HG02571 (cell line): ENCODE results near the gene INTS7.
"Not testable (repeated sequence)": the region's sequence is repeated elsewhere in the genome, so short reads cannot be mapped to it uniquely, and the experiment has no call there.

Experiments
- ATAC-seq: cut with Tn5 transposase; IDR thresholded peaks from one replicate; pipeline ENCODE4 v1.9.1; 2021; ENCODE audit warnings: mild to moderate bottlenecking, moderate library complexity; ENCODE audit not compliant: unreplicated experiment

INTS7 gene

GRCh38 chr1:211938561-211938997, 96.8 kb downstream of the INTS7 start:
- no peak for ATAC-seq

DNA sequence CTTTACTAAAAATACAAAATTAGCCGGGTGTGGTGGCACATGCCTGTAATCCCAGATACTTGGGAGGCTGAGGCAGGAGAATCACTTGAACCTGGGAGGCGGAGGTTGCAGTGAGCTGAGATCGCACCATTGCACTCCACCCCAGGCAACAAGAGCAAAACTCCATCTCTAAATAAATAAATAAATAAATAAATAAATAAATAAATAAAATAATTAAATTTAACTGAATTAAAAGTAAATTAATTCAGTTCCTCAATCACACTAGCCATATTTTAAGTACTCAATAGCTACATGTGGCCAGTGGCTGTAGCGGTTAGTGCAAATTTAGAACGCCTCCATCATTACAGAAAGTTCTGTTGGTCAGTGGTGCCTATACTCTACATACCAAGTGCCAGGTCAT, 97.9 kb downstream of the INTS7 start:
- ATAC-seq = not testable (repeated sequence)

DNA sequence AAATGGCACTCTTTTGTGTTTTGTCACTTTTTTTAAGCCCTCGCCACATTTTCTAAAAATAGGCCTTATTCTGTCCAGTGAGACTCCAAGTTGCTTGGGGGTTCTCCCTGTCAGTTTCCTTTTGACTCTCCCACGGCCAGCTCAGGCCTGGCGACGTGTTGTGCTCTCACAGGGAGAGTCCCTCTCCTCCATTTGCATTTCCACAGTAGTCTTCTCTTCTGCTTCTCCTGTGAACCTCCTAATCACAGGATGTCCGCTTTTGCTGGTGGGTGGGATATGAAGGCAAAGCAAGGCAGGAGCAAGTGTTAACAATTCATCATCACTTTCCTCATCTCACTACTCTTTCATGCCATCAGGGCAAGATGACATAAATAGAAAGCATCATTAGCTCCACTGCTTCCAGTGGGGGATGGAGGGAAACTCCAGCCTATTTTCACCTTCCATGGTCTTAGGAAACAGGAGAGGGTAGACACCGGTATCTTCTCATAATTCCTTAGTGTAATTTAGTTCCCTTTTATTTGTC, 99.8 kb downstream of the INTS7 start:
- ATAC-seq = peak; percentile 76

DNA sequence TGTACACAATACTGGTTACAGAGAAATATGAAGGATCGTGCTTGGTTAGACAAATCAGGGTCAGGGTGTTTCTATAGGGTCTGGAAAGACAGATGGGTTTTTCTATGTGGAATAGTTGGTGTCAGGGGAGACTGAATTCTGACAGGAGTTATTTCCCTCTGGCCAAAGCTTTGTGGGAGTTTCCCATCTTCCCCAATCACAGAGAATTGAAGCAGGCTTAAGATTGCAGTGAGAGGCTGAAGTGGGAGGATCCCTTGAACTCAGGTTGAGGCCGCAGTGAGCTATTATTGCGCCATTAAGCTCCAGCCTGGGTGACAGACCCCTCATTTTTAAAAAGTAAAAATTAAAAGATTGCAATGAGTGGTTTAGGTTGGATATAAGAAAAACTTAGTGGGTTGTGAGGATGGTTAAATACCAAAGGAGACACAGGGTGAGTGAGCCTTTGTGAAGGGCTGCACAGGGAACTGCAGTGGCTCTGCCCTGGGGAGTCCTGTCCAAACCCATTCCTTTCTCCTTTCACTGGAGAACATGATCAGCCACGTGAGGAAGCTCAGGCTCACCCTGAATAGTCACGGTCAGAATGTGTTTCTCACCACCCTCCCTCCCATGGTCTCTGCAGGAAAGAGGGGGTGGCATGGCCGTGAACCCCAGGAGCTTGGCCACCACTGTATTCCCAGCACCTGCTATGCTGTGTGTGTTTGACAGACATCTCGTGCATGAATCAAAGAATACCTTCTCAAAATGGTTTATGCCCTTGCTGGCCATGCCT, 101.2 kb downstream of the INTS7 start:
- no peak for ATAC-seq

DNA sequence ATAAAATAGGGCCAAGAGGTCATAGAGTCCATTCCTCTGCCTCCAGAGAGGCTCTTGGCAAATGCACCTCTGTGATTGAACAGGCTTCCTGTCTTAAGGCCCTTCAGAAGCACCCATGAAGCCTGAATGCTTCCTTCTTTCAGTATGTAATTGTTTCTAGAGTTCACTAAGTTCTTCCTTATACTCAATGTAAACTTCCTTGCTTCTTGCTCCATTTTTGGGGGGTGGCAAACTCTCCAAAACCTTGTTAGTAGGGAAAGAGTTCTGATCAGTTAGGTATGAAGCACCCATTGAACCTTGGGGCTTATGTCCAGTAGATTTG, 102.5 kb downstream of the INTS7 start:
- no peak for ATAC-seq

DNA sequence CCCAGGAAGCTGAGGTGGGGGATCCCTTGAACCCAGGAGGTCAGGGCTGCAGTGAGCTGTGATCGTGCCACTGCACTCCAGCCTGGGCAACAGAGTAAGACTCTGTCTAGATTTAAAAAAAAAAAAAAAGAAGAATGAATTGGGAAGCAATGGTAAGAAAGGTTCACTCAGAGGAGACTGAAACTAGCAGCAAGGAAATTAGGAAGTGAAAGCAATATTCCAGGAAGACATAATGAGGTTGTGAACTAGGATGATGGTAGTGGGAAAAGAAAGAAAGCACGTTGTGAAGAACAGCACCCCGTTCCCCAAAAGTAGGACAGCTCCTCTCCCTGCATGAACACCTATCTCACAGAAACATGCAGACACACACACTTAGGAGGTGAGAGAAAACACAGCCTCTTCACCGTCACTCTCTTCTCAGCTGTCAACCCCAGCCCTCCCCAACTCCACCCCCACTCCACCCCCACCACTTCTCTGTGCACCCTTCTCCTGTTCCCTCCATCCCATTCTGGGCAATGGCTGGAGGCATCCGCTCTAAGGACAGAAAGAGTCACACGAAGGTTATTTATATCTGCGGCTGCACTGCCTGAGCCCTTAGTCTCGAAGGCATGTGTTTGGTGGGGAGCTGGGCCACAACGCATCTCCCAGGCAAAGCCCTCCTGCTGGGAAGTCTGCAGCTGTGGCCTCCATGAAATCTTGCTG, 103.0 kb downstream of the INTS7 start:
- ATAC-seq = no peak

GRCh38 chr1:211929683-211930082, 105.7 kb downstream of the INTS7 start:
- no peak for ATAC-seq

DNA sequence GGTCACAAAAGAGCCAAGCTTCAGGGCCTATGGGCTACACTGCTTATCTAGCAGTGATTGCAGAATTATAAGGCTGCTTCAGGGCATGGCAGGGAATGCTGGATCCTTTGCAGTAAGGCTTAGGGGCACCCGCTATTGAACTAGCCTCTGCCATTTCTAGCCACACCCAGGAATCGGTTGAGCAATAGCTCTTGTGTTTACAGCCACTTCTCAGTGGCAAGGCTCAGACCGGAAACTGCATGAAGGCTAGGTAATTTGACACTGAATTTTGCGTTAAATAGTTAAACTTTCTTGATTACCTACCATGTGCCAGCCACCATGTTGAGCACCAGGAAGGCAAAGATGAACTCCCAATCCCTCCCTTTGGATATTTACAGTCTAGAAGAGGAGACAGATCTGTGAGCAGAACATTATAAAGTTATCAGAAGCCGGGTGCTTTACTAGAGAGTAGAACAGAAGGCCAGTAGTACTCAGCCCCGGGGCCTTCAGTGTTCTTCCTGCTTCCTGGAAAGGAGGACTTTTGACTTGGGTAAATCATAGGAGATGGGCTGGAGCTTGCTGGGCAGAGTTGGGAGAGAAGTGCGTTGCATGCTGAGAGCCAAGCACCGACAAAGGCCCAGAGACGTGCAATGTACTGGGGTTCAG, 106.2 kb downstream of the INTS7 start:
- ATAC-seq = no peak

DNA sequence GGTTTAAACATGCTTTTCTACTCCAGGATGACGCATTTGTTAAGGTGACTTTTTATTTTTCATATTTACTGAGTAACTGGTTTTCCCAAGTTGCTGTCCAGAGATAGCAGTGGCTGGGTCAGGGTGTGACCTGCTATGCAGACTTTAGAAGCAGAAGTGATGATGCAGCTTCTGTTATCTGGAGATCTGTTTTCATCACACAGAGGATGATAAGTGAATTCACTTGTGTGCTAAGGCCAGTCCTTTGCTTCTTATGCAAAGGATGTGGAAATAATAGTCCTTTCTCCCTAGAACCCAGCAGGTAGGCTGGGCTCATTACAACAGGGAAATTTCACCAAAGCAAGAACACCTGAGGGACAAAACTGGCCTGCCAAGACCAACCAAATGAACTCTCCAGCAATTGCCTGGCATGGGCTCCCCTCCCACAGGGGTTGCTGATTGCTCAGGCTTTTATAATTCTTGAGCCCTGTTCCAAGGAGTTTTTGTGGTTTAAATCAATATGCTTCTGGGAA, 107.0 kb downstream of the INTS7 start:
- ATAC-seq = no peak

DNA sequence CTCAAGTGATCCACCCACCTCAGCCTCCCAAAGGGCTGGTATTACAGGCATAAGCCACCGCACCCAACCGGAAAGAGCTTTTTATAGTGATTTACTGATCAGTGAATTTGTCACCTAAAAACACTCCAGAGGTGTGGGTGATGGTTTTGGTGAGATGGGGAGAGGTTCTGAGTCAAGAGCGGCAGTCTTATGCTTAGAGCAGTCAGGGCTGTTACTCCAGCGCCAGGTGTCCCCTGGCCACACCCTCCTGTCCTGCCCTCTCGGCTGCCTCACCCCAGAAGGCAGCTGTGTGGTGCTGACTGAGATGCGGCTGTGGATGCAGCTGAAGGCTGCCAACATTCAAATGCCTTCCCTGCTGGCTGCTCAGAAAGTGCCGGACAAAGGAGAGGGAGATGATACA, 110.3 kb downstream of the INTS7 start:
- no peak for ATAC-seq

DNA sequence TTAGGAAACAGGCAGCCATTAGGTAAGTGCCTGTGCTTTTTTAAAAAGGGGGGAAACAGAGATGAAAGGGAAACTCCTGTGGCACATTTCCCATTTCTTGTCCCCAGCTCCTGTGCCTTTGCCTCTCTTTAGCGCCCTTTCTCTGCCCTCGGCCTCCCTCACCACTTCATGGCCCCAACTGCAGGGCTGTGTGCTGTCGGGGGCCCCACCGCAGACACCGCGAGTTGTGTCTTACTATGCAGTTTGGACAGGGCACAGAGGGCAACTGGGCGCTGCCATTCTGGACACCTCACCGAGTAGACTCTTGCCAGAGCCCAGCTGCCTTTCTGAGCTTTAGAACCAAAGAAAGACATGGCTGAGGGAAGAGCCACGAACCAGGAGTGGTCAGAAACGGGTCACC, 111.1 kb downstream of the INTS7 start:
- no peak for ATAC-seq

DNA sequence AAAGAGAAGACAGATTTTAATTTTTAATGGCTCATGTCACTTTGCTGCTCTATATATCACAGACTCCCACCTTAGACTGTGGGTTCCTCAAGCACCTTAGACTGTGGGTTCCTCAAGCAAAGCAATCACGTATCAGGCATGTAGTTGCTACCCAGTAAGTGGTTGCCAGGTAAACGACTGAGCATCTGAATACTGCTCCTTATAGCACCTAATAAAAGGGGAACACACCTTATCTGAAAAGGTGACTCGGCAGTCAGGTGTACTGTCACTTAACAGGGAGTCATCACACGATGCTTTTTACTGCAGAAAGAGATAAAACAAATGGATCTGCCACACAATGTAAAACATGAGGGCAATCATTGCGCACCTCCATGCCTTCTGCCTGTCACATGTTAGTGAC, 112.3 kb downstream of the INTS7 start:
- no peak for ATAC-seq

DNA sequence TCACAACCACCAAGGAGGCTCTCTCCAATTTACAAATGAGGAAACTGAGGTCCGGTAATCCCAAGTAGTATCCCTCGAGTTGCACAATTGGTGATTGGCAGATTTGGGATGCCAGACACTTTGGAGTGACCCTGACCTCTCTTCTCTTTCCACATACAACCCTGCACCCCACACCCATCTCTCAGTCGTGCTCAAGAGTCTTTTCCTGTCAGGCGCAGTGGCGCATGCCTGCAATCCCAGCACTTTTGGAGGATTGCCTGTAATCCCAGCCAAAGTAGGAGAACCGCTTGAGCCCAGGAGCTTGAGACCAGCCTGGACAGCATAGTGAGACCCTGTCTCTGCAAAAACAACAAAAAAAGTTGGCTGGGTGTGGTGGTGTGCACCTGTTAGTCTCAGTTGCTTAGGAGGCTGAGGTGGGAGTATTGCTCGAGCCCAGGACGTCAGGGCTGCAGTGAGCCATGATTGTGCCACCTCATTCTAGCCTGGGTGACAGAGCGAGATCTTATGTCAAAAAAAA, 113.7 kb downstream of the INTS7 start:
- no peak for ATAC-seq

- ATAC-seq = no peak
Observed at GRCh38 chr1:211920602-211921226, 114.6 kb downstream of the INTS7 start.

DNA sequence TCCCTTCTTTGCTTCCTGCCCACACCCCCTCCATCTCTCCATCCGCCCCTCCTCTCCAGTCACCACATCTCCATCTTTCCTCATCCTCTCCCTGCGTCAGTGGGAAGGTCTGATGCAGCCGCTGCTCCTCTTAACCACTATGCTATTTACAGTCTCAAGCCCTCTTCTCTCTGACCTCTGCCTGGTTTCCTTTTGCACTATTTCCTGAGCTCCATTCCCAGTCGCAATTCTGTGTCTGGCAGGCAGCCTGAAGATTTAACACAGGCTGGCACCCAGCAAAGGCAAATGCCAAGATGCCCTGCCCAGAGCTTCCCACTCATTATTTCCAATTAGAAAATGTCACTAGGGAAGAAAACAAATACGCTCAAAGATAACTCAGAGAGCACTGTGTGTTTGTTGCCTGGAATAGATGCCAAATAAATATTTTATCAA, 115.2 kb downstream of the INTS7 start:
- no peak for ATAC-seq

- no peak for ATAC-seq
Observed at GRCh38 chr1:211918843-211919414, 116.4 kb downstream of the INTS7 start.

- ATAC-seq = not testable (repeated sequence)
Observed at GRCh38 chr1:211916458-211916857, 118.9 kb downstream of the INTS7 start.

GRCh38 chr1:211915924-211916323, 119.4 kb downstream of the INTS7 start:
- ATAC-seq = no peak

- no peak for ATAC-seq
Observed at GRCh38 chr1:211912844-211913432, 122.4 kb downstream of the INTS7 start.

DNA sequence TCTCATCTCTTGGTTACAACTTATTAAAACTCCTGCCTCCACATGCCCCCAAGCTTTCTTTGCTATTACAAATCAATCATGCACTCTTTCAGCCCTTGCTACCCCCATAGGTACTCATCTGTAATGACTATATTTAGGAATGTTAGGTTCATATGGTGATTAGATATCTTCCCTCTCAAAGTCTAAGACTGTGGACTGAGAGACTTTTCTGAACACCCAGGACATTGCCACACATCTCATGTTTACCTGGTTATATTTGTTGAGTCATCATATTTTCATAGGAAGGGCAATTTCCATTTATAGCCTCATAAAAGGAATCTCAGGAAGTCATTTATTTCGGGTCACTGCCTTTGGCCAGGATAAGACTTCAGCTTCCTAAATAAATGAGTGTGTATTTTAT, 123.3 kb downstream of the INTS7 start:
- ATAC-seq = no peak
